ENCODE measurements around the gene ZNF687. TPM values are rescaled to one million over a fixed set of nuclear protein-coding genes. Genes with fewer than 3 reads are reported as not detected.

The ZNF687 gene
- total RNA-seq, 1 experiment from 2014 or later: 22.2 TPM

DNA sequence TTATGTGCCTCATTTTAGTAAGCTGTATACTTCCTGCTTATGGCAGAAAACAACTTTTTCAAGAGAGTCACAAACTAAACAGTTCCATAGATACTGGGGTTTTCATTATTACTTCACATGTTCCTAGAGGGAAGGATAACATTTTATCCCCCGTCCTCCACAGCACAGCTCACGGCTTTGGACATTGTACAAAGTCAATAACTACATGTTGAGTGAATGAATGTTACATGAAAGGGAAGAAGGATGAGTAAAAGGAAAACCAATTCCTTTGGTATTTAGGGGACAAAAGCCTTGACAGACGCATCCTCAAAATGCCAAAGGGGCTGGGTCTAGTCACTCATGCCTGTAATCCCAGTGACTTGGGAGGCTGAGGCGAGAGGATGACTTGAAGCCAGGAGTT, 30.3 kb downstream of the ZNF687 start:
- DNase-seq (ENCODE audit: low read depth): no peak

DNA sequence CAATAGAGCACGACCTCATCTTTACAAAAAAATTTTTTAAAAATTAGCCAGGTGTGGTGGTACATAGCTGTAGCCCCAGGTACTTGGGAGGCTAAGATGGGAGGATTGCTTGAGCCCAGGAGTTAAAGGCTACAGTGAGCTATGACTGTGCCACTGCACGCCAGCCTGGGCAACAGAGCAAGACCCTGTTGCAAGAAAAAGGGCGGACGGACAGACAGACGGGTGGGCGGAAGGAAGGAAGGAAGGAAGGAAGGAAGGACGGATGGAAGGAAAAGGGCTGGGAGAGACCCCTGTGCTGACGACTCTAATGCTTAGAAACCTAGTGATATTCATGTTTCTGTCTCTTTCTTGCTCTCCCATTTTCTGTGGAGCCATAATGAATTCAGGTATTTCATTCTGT, 30.7 kb downstream of the ZNF687 start:
- DNase-seq (ENCODE audit: low read depth): no peak

DNA sequence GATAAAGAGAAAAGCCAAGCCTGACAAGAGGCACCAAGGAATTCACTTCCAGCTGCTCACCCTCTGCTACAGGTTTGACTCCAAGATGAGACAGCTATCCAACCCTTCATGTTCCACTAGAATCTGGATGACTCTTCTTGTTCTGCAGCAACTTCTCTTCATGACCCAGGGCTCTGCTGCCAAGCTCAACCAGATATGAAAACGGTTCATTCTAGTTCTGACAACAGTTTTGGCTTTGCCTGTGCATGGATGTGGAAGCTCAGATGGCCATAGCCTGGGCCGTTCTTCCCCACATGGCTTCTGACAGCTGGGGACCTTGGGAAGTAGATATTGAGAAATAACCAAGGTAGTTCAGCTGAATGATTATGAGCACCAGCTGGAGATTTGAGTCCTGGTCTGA, 31.4 kb downstream of the ZNF687 start:
- DNase-seq (ENCODE audit: low read depth): no peak

DNA sequence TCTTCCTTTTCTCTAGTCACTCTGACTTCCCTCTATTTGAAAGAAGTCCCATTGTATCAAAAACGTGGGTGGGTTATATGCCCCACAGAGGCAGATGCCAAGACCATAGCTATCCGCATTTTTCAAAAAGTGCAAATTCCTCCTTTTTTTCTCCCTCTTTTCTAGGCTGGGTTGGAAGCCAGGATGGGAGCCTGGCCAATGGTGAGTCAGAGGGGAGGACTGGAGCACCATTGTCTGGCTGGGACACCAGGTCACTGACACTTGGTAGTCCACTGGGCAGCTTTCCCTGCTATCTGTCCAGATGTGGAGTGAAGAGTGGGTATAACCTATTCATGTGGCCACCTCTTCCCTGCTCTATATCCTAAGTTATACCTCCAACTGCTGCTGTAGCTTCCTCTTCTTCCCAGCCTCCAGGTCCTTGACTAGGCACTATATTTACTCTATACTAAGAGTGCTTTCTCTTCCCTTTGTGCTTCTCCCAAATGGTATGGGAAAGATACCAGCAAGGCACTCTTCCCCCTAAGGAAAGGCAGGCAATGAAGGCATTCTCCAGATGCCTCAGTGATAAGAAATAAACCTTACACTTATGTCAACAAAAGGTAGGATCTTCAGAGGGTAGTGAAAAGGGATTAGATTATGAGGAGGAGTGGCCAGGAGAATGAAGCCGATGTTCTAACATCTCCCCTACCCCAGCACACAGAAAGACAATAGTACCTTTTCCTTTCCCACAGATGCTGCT, 32.2 kb downstream of the ZNF687 start:
- peak; percentile 87 for DNase-seq (ENCODE audit: low read depth)

DNA sequence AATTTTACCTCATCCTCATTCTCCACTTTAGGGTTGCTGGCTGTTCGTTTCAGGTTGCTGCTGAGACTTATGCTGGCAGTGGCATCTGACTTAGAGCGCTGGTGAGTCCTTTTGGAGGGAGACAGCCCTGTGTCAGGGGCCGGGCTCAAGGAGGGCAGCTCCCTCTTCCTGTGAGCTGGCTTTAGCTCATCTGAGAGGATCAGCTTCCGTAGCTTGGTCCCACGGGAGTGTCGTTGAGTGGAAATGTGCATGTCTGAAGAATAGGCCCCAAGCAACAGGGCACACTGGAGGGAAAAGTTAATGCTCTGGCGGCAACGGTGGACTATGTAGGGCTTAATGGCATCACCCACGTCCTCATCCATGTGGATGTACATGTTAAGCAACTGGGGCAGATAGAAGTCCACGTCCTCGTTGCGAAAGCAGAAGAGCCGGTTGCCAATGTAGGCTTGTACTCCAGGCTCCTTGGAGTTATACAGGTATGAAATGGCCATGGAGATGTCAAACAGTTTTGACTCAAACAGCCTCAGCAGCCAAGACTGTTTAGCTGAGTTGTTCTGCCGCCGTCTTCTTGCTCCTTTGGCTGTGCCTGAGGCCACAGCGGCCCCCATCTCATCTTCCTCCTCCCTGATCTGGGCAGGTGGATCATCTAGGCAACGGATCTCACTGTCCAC, 33.6 kb downstream of the ZNF687 start:
- DNase-seq (ENCODE audit: low read depth): no peak

DNA sequence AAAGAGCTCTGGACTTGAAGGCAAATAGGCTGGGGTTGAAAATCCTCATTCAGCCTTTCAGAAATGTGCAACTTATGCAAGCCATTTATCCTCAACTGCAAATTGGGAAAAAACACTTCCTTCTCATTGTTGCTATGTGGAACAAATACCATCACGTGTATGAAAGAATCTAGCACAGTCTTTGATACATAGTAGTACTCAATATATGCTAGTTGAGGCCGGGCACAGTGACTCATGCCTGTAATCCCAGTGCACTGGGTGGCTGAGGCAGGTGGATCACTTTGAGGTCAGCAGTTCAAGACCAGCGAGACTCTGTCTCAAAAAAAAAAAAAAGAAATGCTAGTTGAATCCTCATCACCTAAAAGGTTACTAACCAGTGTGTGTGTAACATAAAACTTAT, 36.9 kb downstream of the ZNF687 start:
- DNase-seq (ENCODE audit: low read depth): no peak

DNA sequence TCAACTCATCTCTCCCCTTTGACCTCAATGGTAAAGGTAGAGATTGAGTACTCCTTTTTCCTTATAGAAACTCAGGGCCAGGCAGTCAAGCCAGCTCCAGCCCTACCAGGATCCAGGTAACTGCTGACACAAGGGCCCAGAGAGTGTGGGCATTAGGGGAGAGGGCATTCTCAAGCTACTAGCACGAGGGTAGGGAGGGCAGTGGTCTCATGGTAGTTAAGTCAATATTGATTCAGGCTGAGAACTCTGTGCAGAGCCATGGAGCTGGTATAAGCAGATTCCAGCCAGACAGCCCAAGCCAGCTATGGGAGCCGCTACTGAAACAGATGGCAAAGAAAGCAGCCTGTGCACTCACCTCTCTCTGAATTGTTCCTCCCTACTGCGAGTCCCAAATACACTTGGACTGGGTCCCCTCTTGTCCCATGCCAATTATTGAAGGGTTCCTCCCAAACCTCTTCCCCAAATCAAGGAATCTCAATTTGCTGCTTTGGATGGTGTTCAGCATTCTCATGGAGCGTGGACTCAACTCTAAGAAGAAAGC, 42.4 kb downstream of the ZNF687 start:
- DNase-seq (ENCODE audit: low read depth): no peak

DNA sequence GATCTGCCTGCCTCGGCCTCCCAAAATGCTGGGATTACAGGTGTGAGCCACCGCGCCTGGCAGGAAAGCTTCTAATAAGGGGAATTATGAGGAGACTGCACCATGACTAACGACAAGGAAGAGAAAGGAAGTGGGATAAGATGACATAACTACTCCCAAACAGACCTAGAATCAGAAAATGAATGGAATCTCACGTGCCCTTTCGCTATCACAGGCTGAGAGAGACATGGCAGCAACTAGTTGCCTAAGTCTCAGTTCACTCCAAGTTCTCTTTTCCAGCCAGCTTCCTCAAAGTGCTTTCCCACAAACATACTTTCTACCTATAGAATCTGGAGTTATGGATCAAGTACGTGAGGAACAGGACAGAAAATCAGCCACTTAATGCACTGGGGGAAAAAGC, 43.1 kb downstream of the ZNF687 start:
- DNase-seq (ENCODE audit: low read depth): no peak

DNA sequence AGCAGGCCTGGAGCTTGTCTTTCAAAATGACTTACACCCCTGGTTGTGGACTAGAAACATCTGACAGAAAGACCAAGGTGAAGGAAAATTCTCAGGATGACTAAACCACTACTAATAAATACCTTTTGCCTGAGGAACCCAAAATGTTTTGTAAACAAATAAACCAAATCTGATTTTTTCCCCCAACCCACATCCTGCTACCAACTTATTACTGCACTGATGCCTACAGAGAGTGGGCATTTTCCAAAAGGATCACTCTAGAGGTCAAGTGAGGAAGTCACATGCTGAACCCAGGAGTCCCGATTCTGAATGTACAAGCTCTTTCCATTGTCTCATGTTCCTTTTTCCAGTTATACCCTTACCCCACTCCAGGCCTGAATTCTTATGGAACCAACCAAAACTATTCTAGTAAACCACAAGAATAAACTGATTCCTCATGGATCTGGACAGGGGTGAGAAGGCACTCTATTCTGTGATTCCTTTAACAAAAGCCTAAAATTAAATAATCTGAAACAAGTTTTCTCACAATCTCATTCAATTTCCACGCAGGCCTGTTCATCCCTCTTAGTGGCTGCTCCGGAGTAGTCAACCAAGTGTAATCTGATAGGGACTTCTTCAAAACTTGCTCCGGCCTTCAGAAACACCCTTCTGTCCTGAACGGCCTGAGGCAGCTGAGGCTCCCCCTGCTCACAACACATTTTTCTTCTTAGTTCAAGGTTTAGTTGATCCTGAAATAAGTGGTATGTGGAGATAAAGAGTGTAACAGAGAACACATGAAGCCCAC, 43.7 kb downstream of the ZNF687 start:
- DNase-seq (ENCODE audit: low read depth): peak; percentile 25

DNA sequence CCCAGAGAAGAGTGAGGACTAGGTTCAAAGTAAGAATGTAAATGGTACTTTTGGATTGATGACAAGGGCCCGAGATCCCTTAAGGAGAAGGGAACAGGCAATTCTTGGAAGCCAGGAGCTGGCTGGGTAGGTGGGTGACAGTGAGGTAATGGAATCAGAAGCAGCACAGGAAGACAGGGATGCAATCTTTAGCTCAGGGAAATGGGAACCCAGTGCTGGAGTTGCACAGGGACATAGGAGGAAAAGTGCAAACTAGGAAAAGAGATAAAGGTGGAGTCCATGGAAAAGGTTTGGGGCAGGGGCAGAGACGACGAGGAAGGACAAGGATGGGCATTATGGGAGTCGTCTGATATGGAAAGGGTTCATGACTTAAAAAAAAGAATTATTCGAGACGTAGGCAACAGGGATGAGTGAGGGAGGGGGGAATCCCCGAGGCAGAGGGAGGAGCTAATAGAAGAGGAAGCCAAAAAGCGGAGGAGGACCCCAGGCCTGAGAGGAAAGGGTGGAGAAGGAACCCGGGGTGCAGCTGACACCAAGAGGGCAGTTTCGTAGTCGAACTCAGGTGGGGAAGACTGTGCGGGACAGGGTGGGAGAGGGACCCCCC, 44.6 kb downstream of the ZNF687 start:
- DNase-seq (ENCODE audit: low read depth): peak; percentile 13

DNA sequence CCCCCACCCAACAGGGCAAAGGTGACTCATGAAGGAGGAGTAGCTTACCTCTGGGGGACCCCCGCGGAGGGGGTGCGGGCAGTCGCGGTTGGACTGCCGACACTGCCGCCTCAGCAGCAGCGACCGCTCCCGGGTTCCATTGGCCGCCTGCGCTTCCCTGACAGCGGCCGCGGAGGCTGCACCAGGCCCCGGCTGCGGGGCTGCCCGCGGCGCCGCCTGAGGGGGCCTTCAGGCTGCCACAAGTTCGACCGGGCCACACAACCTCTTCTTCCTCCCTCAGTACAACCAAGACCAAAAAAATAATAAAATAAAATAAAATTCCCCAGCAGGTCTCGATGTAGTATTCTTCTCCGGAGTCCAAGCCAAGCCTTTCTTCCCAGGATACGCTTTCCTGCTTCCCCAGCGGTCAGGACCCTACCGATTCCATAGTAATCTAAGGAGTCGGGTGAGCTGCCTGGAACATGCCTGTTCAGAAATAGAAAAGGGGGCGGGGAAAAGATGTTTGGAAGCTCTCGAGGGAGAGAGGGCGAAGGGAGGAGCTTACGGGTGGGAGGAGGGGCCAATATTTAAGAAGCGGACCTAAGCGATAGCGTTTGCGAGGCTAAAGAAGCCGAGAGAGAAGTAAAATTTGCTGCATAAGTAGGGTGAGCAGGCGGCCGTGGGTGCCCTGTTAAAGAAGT, 45.3 kb downstream of the ZNF687 start, which contains the start of gene PI4KB:
TSS of gene PI4KB (minus strand) at position 194 of the 680 bp plus-strand sequence. CDS start 10,935 bp downstream, outside the sequence.
- peak; percentile 96 for DNase-seq (ENCODE audit: low read depth)

DNA sequence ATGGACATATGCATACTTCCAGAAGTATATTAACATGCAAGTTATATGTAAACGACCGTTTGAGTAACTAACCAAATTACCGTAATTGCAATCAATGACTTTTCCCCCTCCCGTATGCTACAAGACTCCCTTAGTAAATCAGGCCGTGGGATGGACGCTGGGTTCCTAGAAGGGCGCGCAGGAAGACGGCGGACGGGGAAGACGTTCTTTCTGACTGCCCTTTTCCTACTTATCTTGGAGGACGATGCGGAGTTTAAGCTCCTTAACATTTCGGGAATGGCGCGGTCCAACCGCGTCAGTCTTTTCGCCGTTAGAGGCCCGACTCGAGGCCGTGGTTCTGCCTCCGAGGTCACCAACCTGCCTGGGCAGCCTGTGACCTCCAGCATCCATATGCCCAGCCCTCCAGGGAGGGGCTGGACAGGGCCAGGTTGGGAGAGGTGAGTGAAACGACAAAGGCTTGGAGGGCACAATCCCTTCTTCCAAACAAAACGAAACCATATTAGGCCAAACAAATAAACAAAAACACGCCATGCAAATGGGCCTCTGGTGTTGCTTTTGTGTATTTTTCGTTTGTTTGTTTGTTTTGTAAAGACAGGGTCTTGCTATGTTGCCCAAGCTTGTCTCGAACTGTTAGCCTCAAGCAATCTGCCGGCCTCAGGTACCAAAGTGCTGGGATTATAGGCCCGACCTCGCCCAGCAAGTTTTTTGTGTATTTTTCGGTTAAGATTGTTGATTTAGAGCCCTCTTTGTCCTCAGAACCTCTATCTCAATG, 46.0 kb downstream of the ZNF687 start:
- DNase-seq (ENCODE audit: low read depth): no peak

DNA sequence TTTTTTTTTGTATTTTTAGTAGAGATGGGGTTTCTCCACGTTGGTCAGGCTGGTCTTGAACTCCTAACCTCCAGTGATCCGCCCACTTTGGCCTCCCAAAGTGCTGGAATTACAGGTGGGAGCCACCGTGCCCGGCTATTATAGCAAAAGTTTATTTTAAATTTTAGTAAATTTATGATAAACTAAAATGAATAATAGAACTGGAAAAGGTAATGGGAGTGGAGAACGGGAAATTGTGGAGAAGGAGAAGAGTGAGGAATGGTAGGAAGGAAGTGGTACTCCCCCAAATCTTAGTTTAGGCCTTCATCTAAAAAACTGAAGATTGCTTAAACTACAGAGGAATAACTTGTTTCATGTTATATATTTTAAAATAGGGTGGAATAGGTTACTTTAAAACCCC, 52.7 kb downstream of the ZNF687 start:
- DNase-seq (ENCODE audit: low read depth): no peak

DNA sequence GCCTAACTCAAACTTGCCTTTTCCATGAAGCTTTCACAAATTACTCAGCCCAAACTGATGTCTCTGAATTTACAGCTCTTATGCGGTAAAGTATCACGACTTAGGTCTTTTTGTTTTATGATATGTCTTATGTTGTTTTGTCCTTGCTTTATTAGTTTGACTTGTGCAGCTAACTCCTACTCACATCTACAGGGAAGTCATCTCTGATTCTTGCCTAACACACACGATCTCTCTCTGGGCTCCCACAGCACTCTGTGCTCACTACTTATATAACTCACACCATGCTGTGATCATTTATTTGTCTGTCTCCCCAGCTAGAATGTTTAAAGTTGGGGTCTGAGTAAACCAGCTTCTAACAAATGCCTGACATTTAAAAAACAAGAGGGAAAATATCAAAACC, 54.5 kb downstream of the ZNF687 start:
- DNase-seq (ENCODE audit: low read depth): no peak

DNA sequence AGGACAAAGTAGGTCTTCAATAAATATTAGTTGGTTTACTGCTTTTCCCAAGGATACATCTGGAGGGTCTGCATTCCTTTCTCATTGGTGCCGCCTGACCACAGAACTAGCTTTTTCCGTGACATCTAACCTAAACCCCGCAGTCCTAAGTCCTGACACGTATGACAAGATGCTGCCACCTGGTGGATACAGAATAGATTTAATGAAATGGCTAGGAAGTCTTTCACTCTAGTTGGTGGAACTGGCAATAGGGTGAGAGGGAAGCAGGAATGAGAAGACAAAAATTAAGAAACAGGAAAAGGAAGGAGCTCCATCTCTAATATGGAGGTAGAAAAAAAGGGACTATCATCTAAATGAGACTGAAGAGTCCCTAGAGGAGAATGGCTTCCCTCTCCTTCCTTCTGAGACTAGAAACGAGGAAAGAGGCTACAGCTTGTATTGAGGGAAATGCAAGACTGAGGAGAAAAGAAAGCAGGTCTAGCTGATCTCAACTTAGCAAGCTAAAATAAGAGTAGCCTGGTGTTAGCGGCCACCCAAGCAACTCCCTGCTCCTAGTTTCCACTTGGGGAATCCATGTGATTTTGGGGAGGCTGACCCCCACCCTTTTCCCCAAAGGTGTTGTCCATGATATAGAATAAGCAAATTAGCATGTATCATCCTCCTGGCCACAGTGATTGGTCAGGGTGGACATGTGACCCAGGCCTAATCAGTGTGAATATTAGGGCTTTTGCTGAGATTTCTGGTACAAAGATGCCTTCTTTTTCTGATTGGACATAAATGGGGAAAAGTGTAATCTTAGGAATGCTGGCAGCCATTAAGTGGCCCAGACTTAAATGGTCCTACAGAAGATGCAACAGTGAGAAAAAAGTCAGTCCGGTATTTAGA, 59.0 kb downstream of the ZNF687 start:
- peak; percentile 70 for DNase-seq (ENCODE audit: low read depth)
